GM23338 (cell line): ENCODE data around the gene BCDIN3D. TPM values are rescaled to one million over a fixed set of nuclear protein-coding genes. Genes with fewer than 3 reads are reported as not detected.

ENCODE experiments used
- CTCF ChIP-seq, 2 experiments: fragments of 200-600 bp in 1 of 2; sonication (generic) in 1 of 2; conservative IDR thresholded peaks; 2 replicates each; pipeline versions ENCODE4 v1.5.1 to v1.6.1; 2016 to 2017; ENCODE audit warnings: antibody characterized with exemption in 2 of 2, low read depth in 2 of 2, mild to moderate bottlenecking in 2 of 2, moderate library complexity in 1 of 2
- ETS1 ChIP-seq: IDR thresholded peaks from 2 replicates; pipeline ENCODE4 v1.6.1; 2016; ENCODE audit warnings: antibody characterized with exemption
- JUNB ChIP-seq: IDR thresholded peaks from one replicate; pipeline ENCODE4 v1.6.1; 2016; ENCODE audit warnings: antibody characterized with exemption; ENCODE audit not compliant: unreplicated experiment
- ZNF462 ChIP-seq: fragments of 250-450 bp; sonication (Bioruptor Pico); IDR thresholded peaks from 2 replicates; pipeline ENCODE4 v1.5.0; 2020; ENCODE audit warnings: mild to moderate bottlenecking, moderate library complexity
- polyA plus RNA-seq: library from polyadenylated mRNA; unstranded; fragments of >200 nt; fragmentation: Nextera tagmentation; extraction: Ambion mirVana; gene quantifications from 2 replicates; pipeline ENCODE4 v1.2.1, GENCODE V29; 2016
- total RNA-seq: library from RNA; depleted of rRNA; stranded (reverse); fragments of >200 nt; shearing (Covaris generic); gene quantifications from 2 replicates; pipeline ENCODE4 v1.2.3, GENCODE V29; 2014; rRNA removed

The BCDIN3D gene
- total and polyA plus RNA-seq, 2 experiments from 2014 or later: 1.4 to 1.8 TPM

GRCh38 chr12:49787672-49788071, 55.2 kb downstream of the BCDIN3D start (continued):
- TF ChIP-seq ZNF462: no peak
- TF ChIP-seq CTCF (conservative IDR thresholded peaks at IDR 0.05; ENCODE audit: low read depth in 2 of 2): no peak
- no peak for TF ChIP-seq JUNB
- TF ChIP-seq ETS1: no peak

Other genes starting within 250 kb of the BCDIN3D start
- 0.08 and 0.38 TPM in 2 replicates for gene FAM186B, start 237.5 kb downstream of the BCDIN3D start, total RNA-seq
- gene FAM186B, start 237.5 kb downstream of the BCDIN3D start, polyA plus RNA-seq: 0.21 and 0.31 TPM in 2 replicates
- gene PRPF40B, start 219.5 kb downstream of the BCDIN3D start, total RNA-seq: 14.7 and 17.9 TPM in 2 replicates
- gene PRPF40B, start 219.5 kb downstream of the BCDIN3D start, polyA plus RNA-seq: 16.7 and 19.0 TPM in 2 replicates
- 17.8 and 32.6 TPM in 2 replicates for gene FMNL3, start 135.7 kb downstream of the BCDIN3D start, total RNA-seq
- gene FMNL3, start 135.7 kb downstream of the BCDIN3D start, polyA plus RNA-seq: 8.7 and 10.5 TPM in 2 replicates
- 336 and 349 TPM in 2 replicates for gene TMBIM6, start 101.5 kb downstream of the BCDIN3D start, total RNA-seq
- 240 and 245 TPM in 2 replicates for gene TMBIM6, start 101.5 kb downstream of the BCDIN3D start, polyA plus RNA-seq
- gene NCKAP5L, start 14.7 kb downstream of the BCDIN3D start, total RNA-seq: 30.0 and 37.0 TPM in 2 replicates
- gene NCKAP5L, start 14.7 kb downstream of the BCDIN3D start, polyA plus RNA-seq: 10.2 TPM in 2 replicates
- 0.08 and 2.0 TPM in 2 replicates for gene FAIM2, start 60.8 kb upstream of the BCDIN3D start, total RNA-seq
- 0.61 and 0.83 TPM in 2 replicates for gene FAIM2, start 60.8 kb upstream of the BCDIN3D start, polyA plus RNA-seq
- gene AQP2, start 107.6 kb upstream of the BCDIN3D start, total RNA-seq: 0.07 TPM in 1 of 2 replicates, not detected in the other
- gene AQP2, start 107.6 kb upstream of the BCDIN3D start, polyA plus RNA-seq: not detected in 2 replicates
- 2.2 and 2.7 TPM in 2 replicates for gene AQP5, start 118.8 kb upstream of the BCDIN3D start, total RNA-seq
- 1.1 and 1.3 TPM in 2 replicates for gene AQP5, start 118.8 kb upstream of the BCDIN3D start, polyA plus RNA-seq
- not detected in 2 replicates for gene AQP6, start 129.8 kb upstream of the BCDIN3D start, total RNA-seq
- 0.08 TPM in 1 of 2 replicates, not detected in the other for gene AQP6, start 129.8 kb upstream of the BCDIN3D start, polyA plus RNA-seq
- 49.9 and 52.8 TPM in 2 replicates for gene RACGAP1, start 182.4 kb upstream of the BCDIN3D start, total RNA-seq
- gene RACGAP1, start 182.4 kb upstream of the BCDIN3D start, polyA plus RNA-seq: 18.0 and 19.0 TPM in 2 replicates
- gene ASIC1, start 214.5 kb upstream of the BCDIN3D start, total RNA-seq: 1.5 and 1.6 TPM in 2 replicates
- gene ASIC1, start 214.5 kb upstream of the BCDIN3D start, polyA plus RNA-seq: 0.47 and 0.76 TPM in 2 replicates
- gene SMARCD1, start 242.2 kb upstream of the BCDIN3D start, total RNA-seq: 276 and 287 TPM in 2 replicates
- gene SMARCD1, start 242.2 kb upstream of the BCDIN3D start, polyA plus RNA-seq: 124 and 145 TPM in 2 replicates